Measurements from ENCODE around the gene GPR35. TPM values are rescaled to one million over a fixed set of nuclear protein-coding genes. Genes with fewer than 3 reads are reported as not detected.

GPR35 gene
- total RNA-seq, 1 experiment from 2014 or later, result 1.9 TPM

- H3K9me2 ChIP-seq (replicated peaks; ENCODE audit: insufficient read depth, low read length), result no peaks in the 10 kb centered on the region
- no peak overlapping the region for H3K4me3 ChIP-seq (ENCODE audit: low read length)
- no peaks in the 10 kb centered on the region for H4K20me1 ChIP-seq (ENCODE audit: insufficient read depth, low read depth, low read length)
- no peaks in the 10 kb centered on the region for H3K36me3 ChIP-seq (ENCODE audit: insufficient read depth, low read length)
- H3K9ac ChIP-seq (ENCODE audit: low read length), result no peak overlapping the region
- no peaks in the 10 kb centered on the region for H3K27me3 ChIP-seq (ENCODE audit: low read length)
- DNase-seq, result no peak
- no peak overlapping the region for H3K27ac ChIP-seq (ENCODE audit: low read length)
- H3K9me3 ChIP-seq (ENCODE audit: low read length), result no peaks in the 10 kb centered on the region
- no peaks in the 10 kb centered on the region for H3K79me2 ChIP-seq (ENCODE audit: low read length)
- H3K4me1 ChIP-seq (ENCODE audit: low read length), result no peaks in the 10 kb centered on the region
- no peak overlapping the region for H2AFZ ChIP-seq (ENCODE audit: low read length)
- H3K4me2 ChIP-seq (ENCODE audit: low read depth, low read length, poor library complexity, severe bottlenecking), result no peak overlapping the region
Measured at GRCh38 chr2:240645801-240646175, 20.5 kb downstream of the GPR35 start.

GRCh38 chr2:240646176-240646899, 21.1 kb downstream of the GPR35 start:
- Histone ChIP-seq H3K79me2 (ENCODE audit: low read length) (no peaks in the 10 kb centered on the region), H2AFZ (ENCODE audit: low read length) (no peak overlapping the region), H4K20me1 (ENCODE audit: insufficient read depth, low read depth, low read length) (no peaks in the 10 kb centered on the region), H3K9ac (ENCODE audit: low read length) (no peak overlapping the region), H3K36me3 (ENCODE audit: insufficient read depth, low read length) (no peaks in the 10 kb centered on the region), H3K27ac (ENCODE audit: low read length) (no peak overlapping the region), H3K4me3 (ENCODE audit: low read length) (no peak overlapping the region), H3K9me2 (replicated peaks; ENCODE audit: insufficient read depth, low read length) (no peaks in the 10 kb centered on the region), H3K9me3 (ENCODE audit: low read length) (no peaks in the 10 kb centered on the region), H3K4me1 (ENCODE audit: low read length) (no peaks in the 10 kb centered on the region), H3K27me3 (ENCODE audit: low read length) (no peaks in the 10 kb centered on the region), H3K4me2 (ENCODE audit: low read depth, low read length, poor library complexity, severe bottlenecking) (no peak overlapping the region)
- DNase-seq, result no peak

- Histone ChIP-seq H2AFZ (ENCODE audit: low read length) (no peak overlapping the region), H3K27ac (ENCODE audit: low read length) (no peak overlapping the region), H4K20me1 (ENCODE audit: insufficient read depth, low read depth, low read length) (no peaks in the 10 kb centered on the region), H3K4me2 (ENCODE audit: low read depth, low read length, poor library complexity, severe bottlenecking) (no peak overlapping the region), H3K4me1 (ENCODE audit: low read length) (no peaks in the 10 kb centered on the region), H3K36me3 (ENCODE audit: insufficient read depth, low read length) (no peaks in the 10 kb centered on the region), H3K9me2 (replicated peaks; ENCODE audit: insufficient read depth, low read length) (no peaks in the 10 kb centered on the region), H3K9ac (ENCODE audit: low read length) (no peak overlapping the region), H3K4me3 (ENCODE audit: low read length) (no peak overlapping the region), H3K79me2 (ENCODE audit: low read length) (no peaks in the 10 kb centered on the region), H3K27me3 (ENCODE audit: low read length) (no peaks in the 10 kb centered on the region), H3K9me3 (ENCODE audit: low read length) (no peaks in the 10 kb centered on the region)
- no peak for DNase-seq
Measured at GRCh38 chr2:240646900-240647502, 21.7 kb downstream of the GPR35 start.

- H2AFZ ChIP-seq (ENCODE audit: low read length), result no peak overlapping the region
- no peak overlapping the region for H3K4me3 ChIP-seq (ENCODE audit: low read length)
- H3K9ac ChIP-seq (ENCODE audit: low read length), result no peak overlapping the region
- no peaks in the 10 kb centered on the region for H3K79me2 ChIP-seq (ENCODE audit: low read length)
- no peaks in the 10 kb centered on the region for H3K9me2 ChIP-seq (replicated peaks; ENCODE audit: insufficient read depth, low read length)
- no peak overlapping the region for H3K4me2 ChIP-seq (ENCODE audit: low read depth, low read length, poor library complexity, severe bottlenecking)
- no peaks in the 10 kb centered on the region for H3K27me3 ChIP-seq (ENCODE audit: low read length)
- no peaks in the 10 kb centered on the region for H4K20me1 ChIP-seq (ENCODE audit: insufficient read depth, low read depth, low read length)
- H3K9me3 ChIP-seq (ENCODE audit: low read length), result no peaks in the 10 kb centered on the region
- DNase-seq, result no peak
- no peaks in the 10 kb centered on the region for H3K36me3 ChIP-seq (ENCODE audit: insufficient read depth, low read length)
- H3K4me1 ChIP-seq (ENCODE audit: low read length), result no peaks in the 10 kb centered on the region
- H3K27ac ChIP-seq (ENCODE audit: low read length), result no peak overlapping the region
Measured at GRCh38 chr2:240647503-240648154, 22.3 kb downstream of the GPR35 start.

GRCh38 chr2:240648155-240648649, 22.9 kb downstream of the GPR35 start:
- no peaks in the 10 kb centered on the region for H3K36me3 ChIP-seq (ENCODE audit: insufficient read depth, low read length)
- no peaks in the 10 kb centered on the region for H4K20me1 ChIP-seq (ENCODE audit: insufficient read depth, low read depth, low read length)
- no peak for DNase-seq
- no peak overlapping the region for H3K4me2 ChIP-seq (ENCODE audit: low read depth, low read length, poor library complexity, severe bottlenecking)
- no peak overlapping the region for H3K9ac ChIP-seq (ENCODE audit: low read length)
- no peaks in the 10 kb centered on the region for H3K27me3 ChIP-seq (ENCODE audit: low read length)
- no peak overlapping the region for H3K4me3 ChIP-seq (ENCODE audit: low read length)
- no peak overlapping the region for H3K27ac ChIP-seq (ENCODE audit: low read length)
- no peaks in the 10 kb centered on the region for H3K9me2 ChIP-seq (replicated peaks; ENCODE audit: insufficient read depth, low read length)
- no peaks in the 10 kb centered on the region for H3K79me2 ChIP-seq (ENCODE audit: low read length)
- H3K4me1 ChIP-seq (ENCODE audit: low read length), result no peaks in the 10 kb centered on the region
- no peaks in the 10 kb centered on the region for H3K9me3 ChIP-seq (ENCODE audit: low read length)
- H2AFZ ChIP-seq (ENCODE audit: low read length), result no peak overlapping the region

- Histone ChIP-seq H3K9me3 (ENCODE audit: low read length) (no peaks in the 10 kb centered on the region), H3K4me3 (ENCODE audit: low read length) (no peak overlapping the region), H3K27me3 (ENCODE audit: low read length) (no peaks in the 10 kb centered on the region), H3K79me2 (ENCODE audit: low read length) (no peaks in the 10 kb centered on the region), H3K9ac (ENCODE audit: low read length) (no peak overlapping the region), H2AFZ (ENCODE audit: low read length) (no peak overlapping the region), H3K4me2 (ENCODE audit: low read depth, low read length, poor library complexity, severe bottlenecking) (no peak overlapping the region), H3K36me3 (ENCODE audit: insufficient read depth, low read length) (no peaks in the 10 kb centered on the region), H3K4me1 (ENCODE audit: low read length) (no peaks in the 10 kb centered on the region), H4K20me1 (ENCODE audit: insufficient read depth, low read depth, low read length) (no peaks in the 10 kb centered on the region), H3K9me2 (replicated peaks; ENCODE audit: insufficient read depth, low read length) (no peaks in the 10 kb centered on the region), H3K27ac (ENCODE audit: low read length) (no peak overlapping the region)
- DNase-seq, result no peak
Measured at GRCh38 chr2:240648650-240649275, 23.5 kb downstream of the GPR35 start.

GRCh38 chr2:240649331-240649730, 24.1 kb downstream of the GPR35 start:
- H3K4me2 ChIP-seq (ENCODE audit: low read depth, low read length, poor library complexity, severe bottlenecking), result no peak overlapping the region
- DNase-seq, result no peak
- H3K27me3 ChIP-seq (ENCODE audit: low read length), result no peaks in the 10 kb centered on the region
- no peaks in the 10 kb centered on the region for H3K4me1 ChIP-seq (ENCODE audit: low read length)
- H4K20me1 ChIP-seq (ENCODE audit: insufficient read depth, low read depth, low read length), result no peaks in the 10 kb centered on the region
- H3K9me2 ChIP-seq (replicated peaks; ENCODE audit: insufficient read depth, low read length), result no peaks in the 10 kb centered on the region
- H3K9me3 ChIP-seq (ENCODE audit: low read length), result no peaks in the 10 kb centered on the region
- H3K79me2 ChIP-seq (ENCODE audit: low read length), result no peaks in the 10 kb centered on the region
- H2AFZ ChIP-seq (ENCODE audit: low read length), result no peak overlapping the region
- H3K27ac ChIP-seq (ENCODE audit: low read length), result no peak overlapping the region
- H3K9ac ChIP-seq (ENCODE audit: low read length), result no peak overlapping the region
- H3K36me3 ChIP-seq (ENCODE audit: insufficient read depth, low read length), result no peaks in the 10 kb centered on the region
- no peak overlapping the region for H3K4me3 ChIP-seq (ENCODE audit: low read length)
